ENCODE results near the gene PIEZO1.
A peak's percentile ranks its signal among the peaks of the same experiment; 100 is the strongest.
"Not testable (repeated sequence)": the region's sequence is repeated elsewhere in the genome, so short reads cannot be mapped to it uniquely, and the experiment has no call there.

PIEZO1 gene, protein sequence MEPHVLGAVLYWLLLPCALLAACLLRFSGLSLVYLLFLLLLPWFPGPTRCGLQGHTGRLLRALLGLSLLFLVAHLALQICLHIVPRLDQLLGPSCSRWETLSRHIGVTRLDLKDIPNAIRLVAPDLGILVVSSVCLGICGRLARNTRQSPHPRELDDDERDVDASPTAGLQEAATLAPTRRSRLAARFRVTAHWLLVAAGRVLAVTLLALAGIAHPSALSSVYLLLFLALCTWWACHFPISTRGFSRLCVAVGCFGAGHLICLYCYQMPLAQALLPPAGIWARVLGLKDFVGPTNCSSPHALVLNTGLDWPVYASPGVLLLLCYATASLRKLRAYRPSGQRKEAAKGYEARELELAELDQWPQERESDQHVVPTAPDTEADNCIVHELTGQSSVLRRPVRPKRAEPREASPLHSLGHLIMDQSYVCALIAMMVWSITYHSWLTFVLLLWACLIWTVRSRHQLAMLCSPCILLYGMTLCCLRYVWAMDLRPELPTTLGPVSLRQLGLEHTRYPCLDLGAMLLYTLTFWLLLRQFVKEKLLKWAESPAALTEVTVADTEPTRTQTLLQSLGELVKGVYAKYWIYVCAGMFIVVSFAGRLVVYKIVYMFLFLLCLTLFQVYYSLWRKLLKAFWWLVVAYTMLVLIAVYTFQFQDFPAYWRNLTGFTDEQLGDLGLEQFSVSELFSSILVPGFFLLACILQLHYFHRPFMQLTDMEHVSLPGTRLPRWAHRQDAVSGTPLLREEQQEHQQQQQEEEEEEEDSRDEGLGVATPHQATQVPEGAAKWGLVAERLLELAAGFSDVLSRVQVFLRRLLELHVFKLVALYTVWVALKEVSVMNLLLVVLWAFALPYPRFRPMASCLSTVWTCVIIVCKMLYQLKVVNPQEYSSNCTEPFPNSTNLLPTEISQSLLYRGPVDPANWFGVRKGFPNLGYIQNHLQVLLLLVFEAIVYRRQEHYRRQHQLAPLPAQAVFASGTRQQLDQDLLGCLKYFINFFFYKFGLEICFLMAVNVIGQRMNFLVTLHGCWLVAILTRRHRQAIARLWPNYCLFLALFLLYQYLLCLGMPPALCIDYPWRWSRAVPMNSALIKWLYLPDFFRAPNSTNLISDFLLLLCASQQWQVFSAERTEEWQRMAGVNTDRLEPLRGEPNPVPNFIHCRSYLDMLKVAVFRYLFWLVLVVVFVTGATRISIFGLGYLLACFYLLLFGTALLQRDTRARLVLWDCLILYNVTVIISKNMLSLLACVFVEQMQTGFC (N-terminal part only)

DNA sequence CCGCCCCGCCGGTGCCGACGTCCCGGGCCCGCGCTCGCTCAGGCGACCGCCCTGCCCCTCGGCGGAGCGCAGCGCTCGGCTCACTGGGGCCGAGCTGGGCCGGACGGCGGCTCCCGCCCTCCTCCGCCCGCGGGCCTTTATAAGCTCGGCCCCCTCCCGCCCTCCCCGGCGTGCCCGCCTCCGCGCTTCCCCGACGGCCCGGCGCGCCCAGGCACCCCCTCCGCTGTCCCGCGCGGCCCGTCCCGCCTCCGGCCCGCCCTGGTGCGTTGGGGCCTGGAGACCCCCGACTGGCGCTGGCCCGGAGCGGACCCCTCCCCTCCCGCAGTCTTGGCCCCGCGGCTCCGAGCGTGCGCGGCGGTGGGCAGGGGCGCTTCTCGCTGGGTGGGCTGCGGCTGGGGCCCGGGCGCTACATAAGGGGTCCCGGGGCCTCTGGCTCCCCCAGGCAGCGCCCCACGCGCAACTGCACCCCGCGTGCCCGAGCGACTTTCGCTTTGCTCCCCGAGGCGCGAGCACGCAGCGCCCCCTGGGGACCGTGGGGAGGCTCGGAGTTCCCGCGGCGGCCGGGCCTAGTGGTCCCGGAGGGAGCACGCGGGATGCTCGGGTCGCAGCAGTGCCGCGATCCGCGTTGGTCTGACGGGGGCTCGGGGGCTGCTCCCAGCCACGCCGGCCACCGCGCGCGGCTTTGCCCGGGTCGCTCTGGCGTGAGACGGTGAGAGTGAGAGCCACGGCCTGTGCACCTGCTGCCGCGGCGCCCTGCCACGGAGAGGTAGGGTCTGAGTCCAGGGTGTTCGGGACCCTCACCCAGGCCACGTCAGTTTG lies at the start of gene PIEZO1:
Gene PIEZO1 (minus strand): TSS at position 115 of the 819 bp plus-strand sequence. CDS start 256 bp downstream, outside the sequence.
- DNase-seq, result peak; percentile 89

DNA sequence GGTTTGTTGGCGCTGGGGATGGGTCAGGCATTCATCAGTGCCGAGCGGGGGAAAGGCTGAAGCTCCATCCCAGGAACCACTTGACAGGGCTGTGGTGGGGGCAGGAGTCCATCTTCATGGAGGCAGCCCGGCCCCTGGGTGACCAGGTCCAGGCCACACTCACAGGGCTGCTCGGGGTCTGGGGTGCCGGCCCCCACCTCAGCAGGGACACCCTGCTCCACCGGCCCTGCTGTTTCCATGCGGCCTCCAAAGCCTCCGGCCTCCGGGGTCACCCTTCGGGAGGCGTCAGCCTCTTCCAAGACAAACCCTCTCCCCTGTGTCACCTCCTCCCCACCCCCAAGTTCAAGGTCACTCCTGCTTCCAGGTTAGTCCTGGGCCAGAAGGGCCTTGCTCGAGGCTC lies 49.6 kb upstream of the PIEZO1 start:
- no peak for DNase-seq

DNA sequence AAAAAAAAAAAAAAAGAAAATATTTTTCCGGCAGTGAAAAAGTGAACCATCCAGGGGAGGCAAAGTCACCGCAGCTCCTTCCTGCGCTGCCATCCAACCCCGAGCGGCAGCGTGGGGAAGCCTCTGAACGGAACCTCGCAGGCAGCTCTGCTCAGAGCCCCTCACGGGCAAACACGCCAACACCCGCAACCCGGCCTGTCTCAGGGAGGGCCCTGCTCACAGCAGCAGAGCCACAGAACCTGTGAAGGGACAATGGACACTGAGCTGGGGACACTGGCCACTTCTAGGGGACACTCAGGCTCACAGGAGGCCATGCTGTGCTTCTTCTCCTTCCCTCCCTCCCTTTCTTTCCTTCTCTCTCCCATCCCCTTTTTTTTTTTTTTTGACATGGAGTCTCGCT lies 48.1 kb upstream of the PIEZO1 start:
- no peak for DNase-seq

DNA sequence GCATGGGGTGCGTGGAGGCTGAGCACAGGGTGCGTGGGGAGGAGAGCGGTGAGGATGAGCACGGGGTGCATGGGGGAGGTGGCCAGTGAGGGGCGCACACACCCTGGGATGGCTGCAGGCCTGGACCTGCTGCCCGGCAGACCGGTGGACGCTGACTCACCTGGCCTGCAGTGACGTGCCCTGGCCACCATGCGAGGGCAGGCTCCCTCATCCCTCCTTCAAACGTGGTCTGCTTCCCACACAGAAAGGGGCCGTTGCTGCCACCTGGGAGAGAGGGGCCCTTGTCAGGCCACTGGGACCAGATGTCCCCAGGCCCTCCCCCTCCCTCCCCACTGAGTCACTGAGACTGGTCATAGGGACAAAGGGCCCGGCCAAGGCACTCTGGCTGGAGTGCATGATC lies 46.8 kb upstream of the PIEZO1 start:
- no peak for DNase-seq

DNA sequence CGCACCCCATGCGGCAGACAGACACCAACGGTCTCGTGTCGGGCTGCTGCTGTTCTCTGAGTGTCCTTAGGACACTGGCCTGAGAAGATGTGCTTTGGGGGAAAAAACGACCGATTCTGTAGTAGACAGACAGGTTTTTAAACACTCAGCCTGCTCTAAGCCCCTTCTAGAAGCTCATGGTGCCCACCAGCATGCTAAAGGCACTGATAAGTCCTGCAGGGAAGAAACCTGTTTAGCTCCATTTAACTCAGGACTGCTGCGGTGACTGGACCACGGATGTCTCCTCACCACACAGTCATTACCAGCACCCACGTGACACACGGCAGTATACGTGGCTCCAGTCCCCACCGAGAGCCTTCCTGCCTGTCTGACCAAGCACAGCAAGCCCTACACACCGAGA lies 45.8 kb upstream of the PIEZO1 start:
- no peak for DNase-seq

DNA sequence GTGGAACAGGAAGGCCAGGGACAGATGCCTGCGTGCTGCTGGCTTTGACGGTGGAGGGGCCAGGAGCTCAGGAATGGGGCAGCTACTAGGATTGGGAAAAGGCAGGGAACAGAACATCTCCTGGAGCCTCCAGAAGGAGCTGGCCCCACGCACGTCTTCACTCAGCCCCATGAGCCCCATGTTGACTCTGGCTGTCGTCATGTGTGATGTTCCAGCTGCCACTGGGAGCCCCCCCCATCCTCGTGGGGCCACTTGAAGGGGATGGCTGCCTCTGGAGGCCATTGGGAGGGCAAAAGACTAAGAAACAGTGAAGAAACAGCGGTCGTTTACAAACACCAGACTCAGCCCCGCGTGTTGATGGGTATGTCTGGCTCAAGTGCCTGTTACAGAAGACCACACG lies 45.2 kb upstream of the PIEZO1 start:
- no peak for DNase-seq

DNA sequence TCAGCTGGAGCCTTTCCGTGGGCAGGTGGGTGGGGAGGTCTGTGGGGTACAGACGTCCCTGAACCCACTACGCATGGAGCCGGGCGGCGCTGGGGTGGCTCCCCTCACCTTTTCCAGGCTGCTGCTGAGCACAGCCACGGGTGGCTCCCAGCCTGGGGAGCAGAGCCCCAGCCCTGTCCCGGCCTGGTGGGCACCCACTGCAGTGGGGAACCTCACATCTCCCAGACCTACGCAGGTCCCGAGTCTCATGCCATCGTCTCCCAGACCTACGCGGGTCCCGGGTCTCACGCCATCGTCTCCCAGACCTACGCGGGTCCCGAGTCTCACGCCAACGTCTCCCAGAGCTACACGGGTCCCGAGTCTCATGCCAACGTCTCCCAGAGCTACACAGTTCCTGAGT lies 43.7 kb upstream of the PIEZO1 start:
- no peak for DNase-seq

DNA sequence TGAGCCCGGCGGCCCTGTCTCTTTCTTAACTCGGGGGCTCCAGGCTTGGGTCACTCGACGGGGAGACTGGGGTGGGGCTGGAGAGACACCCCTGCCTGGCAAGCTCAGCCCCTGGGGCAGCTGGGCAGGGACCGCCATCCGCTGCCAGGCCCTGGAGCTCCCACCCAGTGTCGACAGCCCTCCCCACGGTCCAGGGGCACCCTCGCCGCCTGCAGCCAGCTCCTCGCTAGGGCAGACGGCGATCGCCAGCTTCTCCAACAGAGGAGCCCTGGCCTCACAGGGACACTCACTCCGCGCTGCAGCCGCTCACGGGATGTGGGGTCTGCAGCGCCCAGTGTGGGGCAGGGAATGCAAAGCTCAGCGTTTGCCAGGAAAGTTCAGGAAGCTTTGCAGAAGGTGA lies 42.7 kb upstream of the PIEZO1 start:
- no peak for DNase-seq

DNA sequence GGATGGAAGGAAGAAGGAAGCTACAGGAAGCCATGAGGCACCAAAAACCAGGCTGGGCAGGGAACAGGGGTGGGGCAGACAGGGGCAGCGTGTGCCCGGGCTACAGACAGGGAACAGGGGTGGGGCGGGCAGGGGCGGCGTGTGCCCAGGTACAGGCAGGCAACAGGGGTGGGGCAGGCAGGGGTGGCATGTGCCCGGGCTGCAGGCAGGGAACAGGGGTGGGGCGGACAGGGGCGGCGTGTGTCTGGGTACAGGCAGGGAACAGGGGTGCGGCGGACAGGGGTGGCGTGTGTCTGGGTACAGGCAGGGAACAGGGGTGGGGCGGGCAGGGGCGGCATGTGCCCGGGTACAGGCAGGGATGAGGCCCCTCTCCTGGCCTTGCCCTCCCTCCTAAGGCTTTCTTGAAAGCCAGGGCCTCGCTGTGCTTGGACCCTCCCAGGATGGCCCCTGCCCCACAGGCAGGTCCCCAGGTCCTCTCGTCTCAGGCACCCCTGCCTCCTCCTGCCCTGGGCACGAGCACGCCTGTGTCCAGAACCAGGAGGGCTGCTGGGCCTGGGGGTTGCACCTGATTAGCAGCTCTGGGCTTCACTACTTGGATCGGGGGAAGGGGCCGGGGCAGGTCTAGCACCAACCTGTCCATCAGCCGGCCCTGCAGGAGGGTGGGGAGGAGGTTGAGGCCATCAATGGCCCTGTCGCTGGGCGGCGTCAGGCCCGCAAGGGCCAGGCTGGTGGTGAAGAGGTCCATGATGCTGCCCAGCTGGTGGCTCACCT lies 41.2 kb upstream of the PIEZO1 start:
- DNase-seq, result no peak

DNA sequence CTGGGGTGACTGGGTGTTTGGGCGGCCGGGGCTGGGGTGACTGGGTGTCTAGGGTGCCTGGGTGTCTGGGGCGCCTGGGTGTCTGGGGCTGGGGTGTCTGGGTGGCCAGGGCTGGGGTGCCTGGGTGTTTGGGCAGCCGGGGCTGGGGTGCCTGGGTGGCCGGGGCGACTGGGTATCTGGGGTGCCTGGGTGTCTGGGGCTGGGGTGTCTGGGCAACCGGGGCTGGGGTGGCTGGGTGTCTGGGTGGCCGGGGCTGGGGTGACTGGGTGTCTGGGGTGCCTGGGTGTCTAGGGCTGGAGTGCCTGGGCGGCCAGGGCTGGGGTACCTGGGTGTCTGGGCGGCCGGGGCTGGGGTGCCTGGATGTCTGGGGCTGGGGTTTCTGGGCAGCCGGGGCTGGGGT lies 40.1 kb upstream of the PIEZO1 start:
- DNase-seq, result no peak

DNA sequence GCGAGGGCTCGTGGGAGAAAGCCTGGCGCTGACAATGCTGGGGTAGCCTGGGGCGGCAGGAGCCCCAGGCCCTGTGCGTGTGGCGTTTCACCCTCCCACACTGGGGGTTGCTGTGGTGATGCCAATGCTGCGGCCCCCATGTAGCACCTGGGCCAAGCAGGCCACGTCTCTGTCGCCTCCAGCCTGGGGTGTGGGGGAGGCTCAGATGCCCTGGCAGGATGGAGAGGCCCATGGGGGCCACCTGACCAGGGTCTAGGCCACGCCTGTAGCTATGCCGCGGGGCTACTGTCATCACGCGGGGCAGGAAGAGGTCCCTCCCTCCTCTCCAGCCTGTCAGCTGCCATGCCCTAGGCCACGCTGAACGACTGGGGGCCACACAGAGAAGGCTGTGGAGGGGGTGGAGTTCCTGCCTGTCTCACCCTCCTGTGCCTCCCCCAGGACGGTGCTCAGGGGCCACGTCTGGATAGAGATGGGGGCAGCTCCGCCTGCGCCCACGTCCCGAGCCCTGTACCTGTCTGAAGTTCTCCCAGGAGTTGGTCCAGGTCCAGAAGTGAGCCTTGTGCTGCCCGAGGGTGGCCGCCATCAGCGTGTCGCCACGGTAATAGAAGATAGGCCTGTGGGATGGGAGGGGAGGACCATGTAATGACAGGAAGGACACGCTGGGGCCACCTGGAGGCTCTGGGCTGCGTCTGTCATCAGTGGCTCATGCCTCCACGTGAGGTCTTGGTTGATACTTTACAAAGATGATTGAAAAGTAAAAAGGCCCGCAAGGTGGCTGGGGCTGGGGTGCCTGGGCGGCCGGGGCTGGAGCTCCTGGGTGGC lies 39.4 kb upstream of the PIEZO1 start:
- DNase-seq, result no peak

DNA sequence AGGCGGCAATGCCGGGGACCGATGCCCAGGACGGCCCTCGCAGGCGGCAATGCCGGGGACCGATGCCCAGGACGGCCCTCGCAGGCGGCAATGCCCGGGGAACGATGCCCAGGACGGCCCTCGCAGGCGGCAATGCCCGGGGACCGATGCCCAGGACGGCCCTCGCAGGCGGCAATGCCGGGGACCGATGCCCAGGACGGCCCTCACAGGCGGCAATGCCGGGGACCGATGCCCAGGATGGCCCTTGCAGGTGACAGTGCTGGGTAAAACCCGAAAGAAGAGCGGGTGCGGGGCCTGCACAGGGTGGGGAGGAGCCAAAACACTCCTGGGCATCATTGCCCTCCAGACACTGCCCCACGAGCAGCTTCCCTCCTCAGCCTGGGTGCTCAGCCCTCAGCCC lies 38.6 kb upstream of the PIEZO1 start:
- not testable (repeated sequence) for DNase-seq

DNA sequence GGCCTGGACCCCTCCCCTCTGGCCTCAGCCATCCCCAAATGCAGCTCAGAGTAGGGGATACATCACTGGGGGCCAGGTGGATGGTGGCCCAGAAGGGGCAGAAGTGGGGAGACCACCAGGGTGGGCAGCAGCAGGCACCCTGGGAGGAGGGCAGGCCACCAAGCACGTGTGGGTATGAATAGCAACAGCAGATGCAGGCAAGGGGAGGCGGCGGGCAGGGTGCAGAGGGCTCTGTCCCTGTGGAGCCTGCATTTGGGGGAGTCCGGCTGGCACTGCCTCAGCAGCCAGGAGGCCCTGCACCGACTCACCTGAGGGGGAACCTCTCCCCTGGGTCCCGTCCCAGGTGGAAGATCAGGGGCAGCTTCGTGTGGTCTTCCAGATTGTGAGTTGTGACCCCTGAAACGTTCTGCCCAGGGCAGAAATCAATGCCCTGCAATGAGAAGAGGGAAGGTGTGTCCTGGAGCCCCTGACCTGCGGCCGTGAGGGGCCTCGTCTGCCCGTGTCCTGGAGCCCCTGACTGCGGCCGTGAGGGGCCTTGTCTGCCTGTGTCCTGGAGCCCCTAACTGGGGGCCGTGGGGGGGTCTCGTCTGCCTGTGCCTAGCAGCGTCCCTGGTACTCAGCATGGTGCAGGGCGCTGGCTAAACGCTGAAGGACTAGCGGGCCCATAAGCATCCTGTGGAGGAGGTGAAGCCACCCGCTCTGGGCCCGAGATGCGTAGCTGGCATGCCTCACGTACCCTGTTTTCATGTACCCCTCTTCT lies 37.4 kb upstream of the PIEZO1 start:
- DNase-seq, result no peak

DNA sequence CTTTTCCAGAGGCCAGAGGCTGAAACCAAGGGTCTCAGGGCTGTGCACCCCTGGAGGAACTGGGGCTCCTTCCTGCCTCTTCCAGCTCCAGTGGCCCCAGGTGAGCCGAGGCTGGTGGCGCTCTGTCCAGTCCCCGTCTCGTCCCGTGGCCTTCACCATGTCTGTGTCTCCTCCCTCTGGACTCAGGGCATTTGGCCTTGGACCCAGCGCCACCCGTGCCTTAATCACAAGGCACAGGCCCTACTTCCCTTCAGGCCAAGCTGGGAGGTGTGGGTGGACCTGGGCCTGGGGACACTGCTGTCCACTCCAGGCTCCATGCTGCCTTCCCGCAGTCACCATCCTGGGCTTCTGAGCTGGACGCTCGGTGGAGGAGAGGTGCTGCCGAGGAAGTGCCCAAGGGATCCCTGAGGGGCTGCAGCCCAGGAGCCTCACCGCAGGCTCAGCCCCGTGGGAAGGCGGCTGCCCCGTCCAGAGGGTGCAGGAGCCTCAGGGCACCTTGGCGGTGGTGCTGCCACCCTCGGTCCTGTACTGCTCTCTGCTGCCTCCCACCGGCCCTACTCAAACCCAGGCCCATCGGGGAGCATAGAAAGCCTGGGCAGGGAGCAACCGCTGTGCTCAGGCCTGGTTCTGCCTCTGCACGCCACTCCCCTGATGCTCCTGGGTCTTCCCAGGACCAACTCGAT lies 36.3 kb upstream of the PIEZO1 start:
- DNase-seq, result no peak

DNA sequence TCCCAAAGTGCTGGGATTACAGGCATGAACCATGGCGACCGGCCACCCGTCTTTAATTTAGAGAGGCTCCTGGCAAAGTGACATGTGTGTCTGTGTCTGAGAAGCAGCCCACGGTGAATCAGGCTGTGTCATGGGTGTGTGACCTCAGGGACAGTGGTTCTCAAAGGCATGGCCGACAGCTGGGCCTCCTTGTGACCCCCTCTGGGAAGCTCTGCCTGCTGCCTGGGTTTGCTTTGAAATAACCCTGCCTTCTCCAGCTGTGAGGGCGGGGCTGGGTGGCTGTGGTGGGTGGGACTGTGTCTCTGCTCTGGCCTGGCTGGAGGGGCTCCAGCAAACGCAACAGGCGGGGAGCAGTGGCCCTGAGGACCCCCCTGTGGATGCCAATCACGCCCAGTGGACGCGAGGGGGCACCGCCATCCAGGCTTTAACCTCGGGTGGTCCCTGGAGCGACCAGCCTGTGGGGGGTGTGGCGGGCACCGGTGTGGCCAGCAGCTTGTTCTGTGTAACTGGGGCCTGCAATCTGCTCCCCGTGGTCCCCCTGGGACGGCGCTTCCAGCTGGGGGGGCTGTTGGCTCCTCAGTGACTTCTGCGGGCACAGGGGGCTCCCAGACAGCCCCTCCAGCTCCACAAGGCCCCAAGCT lies 35.5 kb upstream of the PIEZO1 start:
- DNase-seq, result no peak

DNA sequence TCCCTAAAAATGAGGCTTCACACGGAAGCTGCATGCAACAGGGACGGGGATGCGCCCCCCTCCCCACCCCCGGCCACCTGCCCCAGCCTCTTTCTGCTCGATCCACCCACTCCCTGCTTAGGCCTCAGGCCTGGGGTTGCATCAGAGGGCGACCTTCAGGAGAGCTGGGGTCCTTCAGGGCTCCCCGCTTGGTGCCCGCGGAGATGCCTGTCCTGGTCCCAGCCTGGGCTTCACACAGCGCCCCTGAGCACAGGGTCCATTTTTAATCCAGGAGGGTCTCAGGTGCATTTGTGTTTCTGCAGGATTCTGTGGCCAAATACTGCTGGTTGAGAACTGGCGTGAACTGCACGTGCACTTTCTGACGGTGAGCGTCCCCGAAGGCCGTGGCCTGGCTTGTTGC lies 34.1 kb upstream of the PIEZO1 start:
- DNase-seq, result no peak

DNA sequence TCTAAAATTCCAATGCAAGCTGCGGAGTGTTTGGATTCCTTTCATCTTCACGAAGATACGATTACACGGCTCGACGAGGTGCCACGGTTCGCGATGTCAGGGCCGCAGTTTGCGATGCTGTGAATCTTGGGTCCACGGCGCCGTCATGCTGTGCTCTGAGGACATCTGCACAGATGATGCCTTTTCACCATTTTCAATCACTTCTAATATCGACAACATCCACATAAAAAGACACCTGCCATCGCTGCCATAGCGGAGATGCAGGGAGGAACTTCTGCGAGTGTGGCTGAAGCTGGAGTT lies 33.5 kb upstream of the PIEZO1 start:
- no peak for DNase-seq

DNA sequence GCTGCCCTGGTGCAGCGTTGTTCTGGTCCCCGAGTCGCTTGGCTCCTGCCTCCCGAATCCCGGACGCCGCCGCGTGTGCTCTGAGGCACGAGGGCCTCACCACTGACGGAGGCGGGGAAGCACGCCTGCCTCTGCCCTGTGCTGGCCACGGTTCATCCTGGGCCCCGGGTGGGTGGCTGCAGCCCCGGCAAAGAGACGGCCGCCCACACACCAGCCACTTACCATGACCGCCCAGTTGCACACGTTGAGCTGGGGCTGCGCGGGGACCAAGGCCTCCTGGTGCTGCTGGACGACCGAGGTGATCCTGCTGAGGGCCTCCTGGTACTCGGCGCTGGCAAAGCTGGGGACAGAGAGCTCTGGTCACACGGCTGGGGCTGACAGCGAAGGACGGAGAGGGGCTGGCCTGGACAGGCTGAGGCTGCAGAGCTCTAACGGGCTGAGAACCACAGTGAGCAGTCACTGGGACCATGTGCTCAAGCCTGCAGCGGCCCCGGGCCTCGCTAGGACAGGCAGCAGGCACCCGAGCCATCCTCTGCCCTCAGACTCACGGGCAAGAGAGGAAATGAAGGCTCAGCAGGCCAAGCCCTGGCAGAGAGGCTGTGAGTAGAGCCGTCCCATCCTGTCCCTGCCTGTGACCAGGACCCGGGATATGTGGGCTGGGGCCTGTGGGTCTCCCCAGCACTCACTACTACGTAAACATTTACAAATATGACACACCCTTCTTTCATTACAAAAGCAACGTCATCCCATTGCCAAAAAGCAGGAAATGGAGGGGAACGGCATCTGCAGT lies 33.0 kb upstream of the PIEZO1 start:
- no peak for DNase-seq
